Superior temporal gyrus (tissue), 1 donor: ENCODE data around the gene MAN2B1.
"Not testable (repeated sequence)": the region's sequence is repeated elsewhere in the genome, so short reads cannot be mapped to it uniquely, and the experiment has no call there.

ENCODE experiments used
- DNase-seq: peaks from one replicate; pipeline ENCODE4 v3.0.0-alpha.2; 2016; ENCODE audit errors: extremely low spot score

MAN2B1 gene

DNA sequence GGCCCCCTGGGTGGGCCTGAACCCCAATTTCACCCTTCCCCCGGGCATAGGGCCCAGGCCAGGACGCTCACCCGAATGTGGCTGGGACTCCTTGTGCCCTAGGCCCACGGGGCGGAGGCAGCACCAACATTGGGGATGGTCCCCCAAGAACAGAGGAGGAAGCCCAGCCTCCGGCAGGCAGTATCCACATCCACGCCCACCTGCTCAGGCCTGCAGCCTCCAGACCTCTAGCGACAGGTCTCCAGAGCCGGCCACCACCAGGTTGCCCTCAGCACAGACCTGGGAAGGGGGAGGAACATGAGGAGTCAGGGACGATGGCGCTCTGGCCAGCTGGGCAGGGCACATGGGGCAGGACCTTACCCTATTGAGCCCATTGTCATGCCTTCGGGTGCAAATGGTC lies 22.5 kb upstream of the MAN2B1 start:
- no peak for DNase-seq

DNA sequence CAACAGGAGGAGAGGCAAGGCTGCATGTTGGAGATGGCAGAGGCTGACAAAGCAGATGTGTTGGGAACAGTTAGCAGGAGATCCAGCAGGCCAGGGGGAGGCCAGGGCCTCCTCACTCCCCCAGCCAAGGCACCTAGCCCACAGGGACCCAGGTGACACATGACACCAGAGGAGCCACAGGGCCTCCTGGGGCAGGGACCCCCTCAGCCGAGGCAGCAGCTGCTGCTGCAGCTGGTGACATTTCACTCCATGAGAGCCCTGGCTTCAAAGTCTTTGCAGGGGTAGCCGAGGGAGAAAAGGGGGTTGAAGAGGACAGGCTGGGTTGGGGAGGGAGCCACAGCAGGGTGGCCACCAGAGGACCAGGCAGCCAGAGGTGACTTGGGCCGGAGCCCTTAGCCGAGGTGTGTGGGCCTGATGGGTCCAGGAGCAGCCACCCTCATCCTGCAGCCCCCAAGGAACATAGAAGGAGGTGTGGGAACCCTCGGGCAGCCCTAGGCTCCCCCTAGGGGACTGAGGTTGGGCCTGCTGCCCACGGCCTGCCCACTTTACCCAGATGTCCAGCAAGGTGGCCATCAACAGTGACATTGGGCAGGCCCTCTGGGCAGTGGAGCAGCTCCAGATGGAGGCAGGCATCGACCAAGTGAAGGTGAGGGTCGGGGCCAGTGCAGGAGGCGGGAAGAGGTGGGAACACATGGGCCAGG lies 21.1 kb upstream of the MAN2B1 start, which contains the start of gene GNG14:
Gene GNG14 (plus strand): TSS at position 503 of the 701 bp plus-strand sequence. CDS start 51 bp downstream, at position 554.
- no peak for DNase-seq

DNA sequence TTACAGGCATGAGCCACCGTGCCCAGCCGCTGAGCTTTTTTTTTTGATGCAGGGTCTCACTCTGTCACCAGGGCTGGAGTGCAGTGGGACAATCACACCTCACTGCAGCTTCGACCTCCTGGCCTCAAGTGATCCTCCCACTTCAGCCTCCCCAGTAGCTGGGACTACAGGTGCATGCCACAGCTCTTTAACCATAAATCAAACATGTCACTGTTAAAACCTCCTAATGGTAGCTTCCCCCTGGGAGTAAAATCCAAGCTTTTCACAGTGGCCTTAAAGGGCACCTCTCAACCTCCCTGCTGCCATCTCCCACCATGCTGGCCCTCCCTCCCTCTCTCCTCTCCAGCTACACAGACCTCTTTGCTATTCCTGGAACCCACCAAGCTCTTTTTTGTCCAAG lies 19.3 kb upstream of the MAN2B1 start:
- no peak for DNase-seq

DNA sequence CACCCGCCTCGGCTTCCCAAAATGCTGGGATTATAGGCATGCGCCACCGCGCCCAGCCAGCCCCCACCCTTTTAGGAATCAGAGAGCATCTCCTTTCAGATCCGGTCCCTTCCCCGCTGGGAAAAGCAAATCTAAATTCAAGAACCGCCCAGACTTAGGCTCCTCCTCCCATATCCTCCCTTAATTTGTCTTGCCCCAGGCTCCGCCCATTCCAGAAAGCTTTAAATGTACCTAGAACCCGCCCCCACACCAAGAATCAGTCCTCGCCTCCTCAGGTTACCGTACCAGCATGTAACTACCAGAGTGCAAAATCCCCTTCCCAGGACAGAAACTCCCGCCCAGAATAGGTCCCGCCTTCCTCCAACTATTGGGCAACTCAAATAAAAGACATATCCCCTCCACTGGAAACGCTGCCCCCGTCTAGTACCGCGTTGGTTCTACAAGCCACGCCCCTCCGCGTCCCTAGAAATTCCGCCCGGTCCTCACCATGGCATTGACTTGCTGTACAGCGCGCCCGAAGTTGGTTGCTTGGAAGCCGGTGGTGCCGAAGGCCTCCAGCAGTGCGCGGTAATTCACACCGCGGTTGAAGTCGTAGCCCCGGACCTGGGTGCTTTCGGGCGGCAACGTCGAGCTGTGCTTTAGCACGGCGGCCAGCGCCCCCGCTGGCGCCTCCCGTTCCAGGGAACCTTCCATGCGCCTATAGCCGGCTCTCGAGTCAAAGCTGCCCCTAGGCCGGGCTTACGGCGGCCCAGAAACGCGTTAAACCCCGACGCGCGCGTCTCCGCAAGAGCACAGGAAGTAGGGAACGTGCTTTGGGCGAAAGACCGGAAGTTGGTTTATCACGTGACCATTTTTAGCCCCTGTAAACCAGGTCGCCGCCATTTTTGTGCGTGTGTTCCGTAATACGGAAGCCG lies 14.8 kb upstream of the MAN2B1 start, which contains the start of gene DHPS:
Gene DHPS (minus strand): TSS at position 807 of the 914 bp plus-strand sequence. CDS start 114 bp downstream, at position 693.
- peak; percentile 99 for DNase-seq

DNA sequence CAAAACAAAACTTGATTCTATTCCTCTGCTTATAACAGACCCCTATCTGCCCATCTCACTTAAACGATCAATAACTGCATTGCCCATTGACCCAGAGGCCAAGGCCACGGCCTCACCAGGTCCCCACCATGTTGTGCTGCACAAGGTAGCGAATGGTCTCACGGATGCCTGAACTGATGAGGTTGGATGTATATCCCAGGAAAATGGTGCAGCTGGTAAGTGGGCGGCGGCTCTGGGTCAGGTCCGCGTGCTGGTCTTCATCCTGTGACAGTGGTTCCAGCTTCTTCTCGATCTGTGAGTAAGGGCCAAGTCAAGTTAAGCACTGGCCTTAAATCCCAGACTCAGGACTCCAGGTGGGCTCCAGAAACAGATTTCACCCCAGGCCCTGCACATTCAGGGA lies 13.5 kb upstream of the MAN2B1 start:
- DNase-seq, result no peak

DNA sequence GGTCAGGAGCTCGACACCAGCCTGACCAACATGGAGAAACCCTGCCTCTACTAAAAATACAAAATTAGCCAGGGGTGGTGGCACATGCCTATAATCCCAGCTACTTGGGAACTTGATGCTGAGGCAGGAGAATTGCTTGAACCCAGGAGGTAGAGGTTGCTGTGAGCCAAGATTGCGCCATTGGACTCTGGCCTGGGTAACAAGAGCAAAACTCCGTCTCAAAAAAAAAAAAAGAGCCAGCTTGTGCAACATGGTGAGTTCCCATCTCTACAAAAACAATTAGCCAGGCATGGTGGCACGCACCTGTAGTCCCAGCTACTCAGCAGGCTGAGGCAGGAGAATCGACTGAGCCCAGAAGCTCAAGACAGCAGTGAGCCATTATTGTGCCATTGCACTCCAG lies 11.5 kb upstream of the MAN2B1 start:
- DNase-seq, result not testable (repeated sequence)

DNA sequence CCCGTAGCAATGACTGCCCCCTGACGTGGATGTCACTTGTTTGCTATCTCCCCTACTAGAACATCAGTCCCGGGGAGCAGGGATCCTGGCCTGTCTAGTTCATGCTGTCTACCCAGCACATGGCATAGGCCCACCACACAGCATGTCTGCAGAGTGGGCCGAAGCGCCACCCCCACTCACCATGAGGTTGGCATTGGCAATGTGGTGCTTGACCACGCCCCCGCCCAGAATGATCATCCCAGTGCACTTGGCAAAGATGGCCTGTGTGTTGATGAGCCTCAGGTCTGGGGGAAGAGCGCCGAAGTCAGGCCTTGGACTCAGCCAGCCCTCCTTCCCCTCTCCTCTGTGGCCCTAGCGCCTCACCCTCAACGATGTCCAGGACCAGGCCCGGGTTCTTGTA lies 10.4 kb upstream of the MAN2B1 start:
- DNase-seq, result no peak

DNA sequence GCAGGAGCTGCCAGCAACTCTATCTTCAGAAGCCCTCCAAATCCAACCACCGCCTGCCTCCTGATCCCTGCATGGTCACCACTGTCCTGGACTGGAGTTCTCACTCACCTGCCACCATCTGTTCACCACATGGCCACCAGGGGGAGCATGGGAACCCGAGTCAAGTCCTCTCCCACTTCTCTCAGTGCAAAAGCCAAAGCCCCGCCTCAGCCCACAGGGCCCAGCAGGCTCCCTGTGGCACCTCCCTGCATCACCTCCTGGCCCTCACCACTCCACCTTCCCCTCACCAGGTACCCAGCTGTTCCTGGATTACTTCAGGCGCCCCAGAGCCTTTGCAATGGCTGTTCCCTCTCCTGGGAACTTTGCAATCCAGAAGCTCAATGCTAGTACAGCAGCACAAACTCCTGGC lies 9.8 kb upstream of the MAN2B1 start:
- DNase-seq, result peak; percentile 76

DNA sequence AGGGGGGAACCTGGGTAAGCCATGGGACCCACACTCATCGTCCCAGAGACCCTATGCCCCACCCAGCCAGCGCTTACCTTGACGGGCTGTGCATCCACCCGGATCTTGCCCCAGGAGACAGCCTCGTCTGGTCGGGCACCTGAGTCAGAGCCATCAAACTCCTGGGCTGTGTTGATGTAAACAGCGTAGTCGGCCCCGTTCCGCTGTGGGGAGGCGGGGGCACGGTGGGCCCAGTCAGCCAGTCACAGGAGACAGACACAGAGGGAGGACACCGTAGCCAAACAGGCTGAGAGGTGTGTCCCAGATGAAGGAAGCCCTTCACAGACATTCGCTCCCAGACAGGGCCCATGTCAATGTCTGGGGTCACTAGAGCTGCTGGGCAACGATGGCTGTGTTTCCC lies 9.4 kb upstream of the MAN2B1 start:
- DNase-seq, result no peak

DNA sequence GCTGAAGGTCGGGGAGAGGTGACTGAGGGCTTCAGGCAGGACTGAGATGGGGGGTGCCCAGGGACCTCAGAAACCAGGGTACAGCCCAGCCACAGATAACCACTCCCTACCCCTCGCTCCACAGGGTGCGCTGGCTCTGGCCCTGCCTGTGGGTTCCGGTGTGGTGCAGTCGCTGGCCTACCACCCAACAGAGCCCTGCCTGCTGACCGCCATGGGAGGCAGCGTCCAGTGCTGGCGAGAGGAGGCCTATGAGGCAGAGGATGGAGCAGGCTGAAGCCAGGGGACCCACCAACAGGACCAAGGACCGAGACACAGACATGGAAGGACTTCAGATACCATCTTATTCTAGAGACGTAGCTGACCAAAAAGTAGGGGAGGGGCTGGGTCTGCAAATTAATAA lies 8.9 kb upstream of the MAN2B1 start:
- DNase-seq, result no peak

DNA sequence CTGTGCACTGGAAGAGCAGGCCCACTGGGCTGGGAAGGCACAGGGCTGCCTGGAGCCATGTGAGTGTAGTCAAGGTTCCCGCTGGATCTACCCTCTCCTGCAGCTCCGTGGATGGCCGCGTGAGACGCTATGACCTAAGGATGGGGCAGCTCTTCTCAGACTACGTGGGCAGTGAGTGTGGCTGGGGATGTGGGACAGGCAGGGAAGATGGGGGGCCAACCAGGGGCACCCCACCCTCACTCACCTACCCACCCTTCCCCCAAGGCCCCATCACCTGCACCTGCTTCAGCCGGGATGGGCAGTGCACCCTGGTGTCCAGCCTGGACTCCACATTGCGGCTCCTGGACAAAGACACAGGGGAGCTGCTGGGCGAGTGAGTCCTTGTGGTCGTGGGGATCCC lies 6.2 kb upstream of the MAN2B1 start:
- no peak for DNase-seq

DNA sequence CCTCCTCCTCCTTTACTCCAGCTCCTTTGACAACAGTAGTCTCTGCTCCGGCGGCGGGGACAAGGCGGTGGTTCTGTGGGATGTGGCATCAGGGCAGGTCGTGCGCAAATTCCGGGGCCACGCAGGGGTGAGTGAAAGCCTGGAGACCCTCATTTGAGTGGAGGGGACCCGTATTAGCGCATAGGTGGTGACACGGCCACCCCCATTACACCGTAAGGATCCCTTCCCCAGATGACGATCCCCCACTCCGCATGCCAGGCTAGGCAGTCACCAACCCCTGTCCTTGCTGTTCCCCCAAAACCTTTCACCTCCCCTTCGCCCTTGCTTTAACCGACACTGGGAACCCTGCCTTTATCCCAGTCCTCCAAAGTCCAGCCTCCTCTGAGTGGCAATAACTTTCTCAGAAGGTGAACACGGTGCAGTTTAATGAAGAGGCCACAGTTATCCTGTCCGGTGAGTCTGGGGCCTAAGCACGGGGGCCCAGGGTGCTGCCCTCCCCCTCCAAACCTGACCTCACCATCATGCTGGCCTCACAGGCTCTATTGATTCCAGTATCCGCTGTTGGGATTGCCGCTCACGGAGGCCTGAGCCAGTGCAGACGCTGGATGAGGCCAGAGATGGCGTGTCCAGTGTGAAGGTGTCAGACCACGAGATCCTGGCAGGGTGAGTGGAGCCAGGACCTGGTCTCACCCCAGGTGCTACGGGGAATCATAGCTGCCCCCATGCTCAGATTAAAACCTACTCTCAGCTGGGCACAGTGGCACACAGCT lies 3.8 kb upstream of the MAN2B1 start:
- no peak for DNase-seq

DNA sequence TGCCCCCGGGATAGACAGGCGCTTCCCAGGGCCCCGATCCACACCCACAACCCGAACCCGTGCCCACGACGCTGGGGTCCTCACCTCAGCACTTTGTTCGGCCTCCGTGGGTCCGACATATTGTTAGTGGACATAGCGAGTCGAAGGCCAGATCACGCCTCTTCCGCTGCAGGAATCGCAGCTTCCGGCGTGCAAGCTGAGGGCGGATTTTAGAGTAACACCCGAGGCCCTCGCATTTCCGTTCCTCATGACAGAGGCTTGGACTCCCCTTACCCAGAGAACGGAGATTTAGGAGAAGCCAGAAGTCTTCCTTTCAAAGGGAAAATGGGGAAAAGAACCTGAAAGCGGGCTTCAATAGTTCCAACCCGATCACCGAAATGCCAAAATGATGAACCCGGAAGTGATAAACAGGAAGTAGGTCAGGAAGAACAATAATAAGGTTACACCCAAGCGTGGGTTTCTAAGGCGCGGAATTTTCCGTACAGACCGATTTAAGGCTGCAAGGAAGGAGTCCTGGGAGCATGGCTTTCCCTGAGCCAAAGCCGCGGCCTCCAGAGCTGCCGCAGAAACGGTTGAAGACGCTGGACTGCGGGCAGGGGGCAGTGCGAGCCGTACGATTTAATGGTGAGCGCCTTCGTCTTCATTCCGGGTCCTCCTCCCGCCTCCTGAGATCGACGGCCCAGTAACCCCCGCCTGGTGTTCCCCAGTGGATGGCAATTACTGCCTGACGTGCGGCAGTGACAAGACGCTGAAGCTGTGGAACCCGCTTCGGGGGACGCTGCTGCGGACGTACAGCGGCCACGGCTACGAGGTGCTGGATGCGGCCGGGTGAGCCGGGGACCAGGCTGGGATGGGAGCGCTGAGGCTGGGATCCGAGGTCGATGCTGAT lies 3.0 kb upstream of the MAN2B1 start:
- DNase-seq, result peak; percentile 93

DNA sequence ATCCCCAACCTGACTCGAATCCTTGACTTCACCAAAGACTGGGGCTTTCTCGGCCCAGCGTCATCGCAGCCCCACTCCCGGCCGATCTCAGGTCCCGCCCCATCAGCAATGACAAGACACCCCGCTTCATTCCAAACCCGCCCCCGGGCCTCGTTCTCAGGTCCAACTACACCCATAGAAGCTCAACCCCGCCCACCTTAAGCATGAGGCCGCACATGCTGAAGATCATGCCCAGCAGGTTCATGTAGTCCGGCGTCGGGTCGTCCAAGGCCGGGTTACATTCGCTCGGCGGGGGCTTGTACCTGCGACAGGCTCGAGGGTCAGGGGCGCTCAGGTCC lies 2.4 kb upstream of the MAN2B1 start:
- DNase-seq, result no peak

DNA sequence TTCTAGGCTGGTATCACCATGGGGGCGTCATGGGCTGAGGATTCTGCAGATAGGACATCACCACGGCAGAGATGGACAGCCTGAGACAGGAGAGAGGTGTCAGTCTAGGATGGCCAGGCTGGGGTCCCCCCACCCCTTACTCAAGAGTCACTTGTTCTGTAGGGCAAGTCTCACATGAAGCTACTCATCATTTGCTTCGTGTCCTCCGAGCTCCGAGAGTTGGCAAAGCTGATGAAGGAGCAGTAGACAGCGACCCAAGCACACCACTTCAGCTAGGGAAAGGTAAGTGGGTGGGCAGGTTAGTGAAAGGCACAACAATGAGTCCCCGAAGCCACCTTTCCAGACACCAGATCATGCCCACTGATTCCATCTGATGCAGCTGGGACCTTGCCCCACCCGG lies 1.8 kb upstream of the MAN2B1 start:
- no peak for DNase-seq

DNA sequence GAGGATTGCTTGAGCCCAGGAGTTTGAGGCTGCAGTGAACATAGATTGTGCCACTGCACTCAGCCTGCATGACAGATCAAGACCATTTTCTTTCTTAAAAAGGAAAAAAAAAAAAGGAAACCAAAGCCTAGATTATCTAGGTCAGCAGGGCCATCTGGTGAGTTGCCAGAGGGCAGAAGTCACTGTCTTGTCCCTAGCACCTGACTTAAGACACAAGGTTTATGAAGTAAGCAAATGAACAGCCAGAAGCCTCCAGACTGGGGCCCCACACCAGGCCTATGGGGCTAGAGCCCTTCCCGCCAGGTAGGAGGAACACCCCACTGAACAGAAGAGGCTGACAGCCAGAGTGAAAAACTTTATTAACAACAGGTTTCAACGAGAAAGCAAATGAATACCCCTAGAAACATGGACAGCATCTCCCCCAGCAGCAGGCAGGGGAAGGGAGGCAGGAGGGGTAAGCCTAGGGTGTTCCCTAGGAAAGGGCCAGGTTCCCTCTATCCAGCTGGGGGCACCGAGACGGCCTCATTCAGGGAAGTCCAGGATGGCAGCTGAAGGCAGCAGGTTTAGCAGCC lies 1.3 kb upstream of the MAN2B1 start:
- DNase-seq, result no peak

DNA sequence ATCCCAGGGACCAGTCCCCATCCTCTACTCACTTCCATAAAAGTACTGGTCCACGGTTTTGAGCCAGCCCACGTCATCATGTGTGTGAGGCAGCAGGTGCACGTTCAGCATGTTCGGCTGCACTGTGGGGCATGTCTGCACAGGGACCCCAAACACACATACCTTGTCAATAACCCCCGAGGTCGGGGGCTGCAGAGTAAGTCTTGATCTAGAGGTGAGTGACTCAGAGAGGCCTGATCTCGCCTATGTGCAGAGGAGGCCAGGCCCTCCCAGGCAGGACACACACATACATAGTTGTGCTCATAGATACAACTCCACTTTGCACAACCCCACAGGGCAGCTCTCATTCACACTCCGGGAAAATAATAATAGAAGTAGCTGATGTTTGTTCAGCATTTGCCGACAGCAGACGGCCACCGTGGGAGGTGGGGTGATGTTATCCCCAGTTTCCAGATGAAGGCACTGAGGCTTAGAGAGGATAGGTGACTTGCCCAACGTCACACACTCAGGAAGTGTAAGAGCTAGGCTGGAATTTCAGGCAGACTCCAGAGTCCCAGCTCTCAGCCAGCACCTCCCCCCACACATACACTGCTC lies 774 bp downstream of the MAN2B1 start:
- no peak for DNase-seq

DNA sequence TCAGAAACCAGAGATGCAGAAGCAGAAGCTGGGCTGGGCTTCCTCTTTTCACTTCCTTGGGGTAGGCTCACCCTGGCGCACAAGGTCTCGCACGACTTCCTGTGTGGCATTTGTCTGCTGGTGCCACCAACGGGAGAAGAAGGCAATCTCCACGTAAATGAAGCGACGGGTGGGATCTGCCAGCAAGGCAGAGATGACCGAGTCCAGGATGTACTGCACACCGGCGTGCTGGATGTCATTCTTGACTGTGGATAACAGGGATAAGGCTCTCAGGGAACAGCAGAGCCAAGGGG lies 1.3 kb downstream of the MAN2B1 start:
- DNase-seq, result peak; percentile 12

DNA sequence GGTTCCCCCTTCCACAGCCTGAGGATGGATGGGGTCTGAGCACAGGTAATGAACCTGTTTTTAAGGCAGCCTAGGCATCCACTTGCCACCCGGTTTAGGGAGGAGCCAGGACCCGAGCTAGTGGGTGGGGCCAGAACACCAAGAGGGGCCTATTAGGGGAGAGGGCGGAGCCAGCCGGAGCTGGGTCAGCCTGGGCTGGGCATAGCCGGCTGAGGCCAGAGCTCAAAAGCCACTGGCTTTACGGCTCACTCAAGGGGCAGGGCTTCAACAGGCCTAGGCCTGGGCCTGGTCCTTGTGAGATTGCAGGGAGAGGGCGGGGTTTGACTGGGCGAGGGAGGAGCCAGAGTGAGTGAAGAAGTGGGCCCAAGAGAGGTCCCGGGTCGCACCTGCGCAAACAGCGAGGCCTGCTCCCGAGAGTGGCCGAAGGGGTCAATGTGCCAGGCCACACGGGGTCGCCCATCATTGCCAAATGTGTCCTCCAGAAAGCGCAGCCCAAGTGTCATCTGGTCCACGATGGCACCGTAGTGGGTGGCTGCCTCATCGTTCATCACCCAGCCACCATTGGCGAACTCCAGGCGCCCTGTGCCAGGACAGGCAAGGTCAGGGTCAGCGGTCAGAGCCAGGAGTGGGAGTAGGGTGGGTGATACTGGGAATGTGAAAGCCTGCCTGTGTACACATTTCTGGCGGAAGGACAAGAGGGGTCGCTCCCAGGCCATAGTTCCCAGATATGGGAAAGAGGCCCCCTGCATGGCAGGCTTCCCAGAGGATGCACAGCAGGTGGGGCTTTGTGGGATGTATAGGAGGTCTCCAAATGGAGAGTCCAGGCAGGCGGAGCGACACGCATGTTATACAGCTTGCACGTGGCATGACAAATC lies 1.9 kb downstream of the MAN2B1 start:
- DNase-seq, result no peak

DNA sequence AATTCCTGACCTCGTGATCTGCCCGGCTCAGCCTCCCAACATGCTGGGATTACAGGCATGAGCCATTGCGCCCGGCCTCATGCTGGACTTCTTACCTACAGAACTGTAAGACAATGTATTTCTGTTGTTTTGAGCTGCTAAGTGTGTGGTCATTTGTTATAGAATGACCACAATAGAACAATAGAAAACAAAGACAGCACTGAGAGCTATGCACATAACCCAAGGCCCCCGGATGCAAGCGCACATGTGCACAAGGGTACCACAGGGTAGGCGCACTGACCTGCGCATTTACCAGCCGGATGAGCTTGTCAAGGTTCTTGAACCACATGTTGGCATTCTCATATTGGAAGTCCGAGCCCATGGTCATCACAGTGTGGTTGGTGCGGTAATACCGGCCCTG lies 5.6 kb downstream of the MAN2B1 start:
- peak; percentile 74 for DNase-seq
